C1 segment of cervical spinal cord (tissue), 14 donors: ENCODE results near the gene GARNL3.

Source experiments
- DNase-seq, 14 donors: peaks; one replicate each; lab custom pipeline; 2025; lab: John Stamatoyannopoulos, UW

Gene GARNL3, protein sequence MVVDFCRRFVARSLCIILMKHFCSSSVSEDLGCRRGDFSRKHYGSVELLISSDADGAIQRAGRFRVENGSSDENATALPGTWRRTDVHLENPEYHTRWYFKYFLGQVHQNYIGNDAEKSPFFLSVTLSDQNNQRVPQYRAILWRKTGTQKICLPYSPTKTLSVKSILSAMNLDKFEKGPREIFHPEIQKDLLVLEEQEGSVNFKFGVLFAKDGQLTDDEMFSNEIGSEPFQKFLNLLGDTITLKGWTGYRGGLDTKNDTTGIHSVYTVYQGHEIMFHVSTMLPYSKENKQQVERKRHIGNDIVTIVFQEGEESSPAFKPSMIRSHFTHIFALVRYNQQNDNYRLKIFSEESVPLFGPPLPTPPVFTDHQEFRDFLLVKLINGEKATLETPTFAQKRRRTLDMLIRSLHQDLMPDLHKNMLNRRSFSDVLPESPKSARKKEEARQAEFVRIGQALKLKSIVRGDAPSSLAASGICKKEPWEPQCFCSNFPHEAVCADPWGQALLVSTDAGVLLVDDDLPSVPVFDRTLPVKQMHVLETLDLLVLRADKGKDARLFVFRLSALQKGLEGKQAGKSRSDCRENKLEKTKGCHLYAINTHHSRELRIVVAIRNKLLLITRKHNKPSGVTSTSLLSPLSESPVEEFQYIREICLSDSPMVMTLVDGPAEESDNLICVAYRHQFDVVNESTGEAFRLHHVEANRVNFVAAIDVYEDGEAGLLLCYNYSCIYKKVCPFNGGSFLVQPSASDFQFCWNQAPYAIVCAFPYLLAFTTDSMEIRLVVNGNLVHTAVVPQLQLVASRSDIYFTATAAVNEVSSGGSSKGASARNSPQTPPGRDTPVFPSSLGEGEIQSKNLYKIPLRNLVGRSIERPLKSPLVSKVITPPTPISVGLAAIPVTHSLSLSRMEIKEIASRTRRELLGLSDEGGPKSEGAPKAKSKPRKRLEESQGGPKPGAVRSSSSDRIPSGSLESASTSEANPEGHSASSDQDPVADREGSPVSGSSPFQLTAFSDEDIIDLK

DNA sequence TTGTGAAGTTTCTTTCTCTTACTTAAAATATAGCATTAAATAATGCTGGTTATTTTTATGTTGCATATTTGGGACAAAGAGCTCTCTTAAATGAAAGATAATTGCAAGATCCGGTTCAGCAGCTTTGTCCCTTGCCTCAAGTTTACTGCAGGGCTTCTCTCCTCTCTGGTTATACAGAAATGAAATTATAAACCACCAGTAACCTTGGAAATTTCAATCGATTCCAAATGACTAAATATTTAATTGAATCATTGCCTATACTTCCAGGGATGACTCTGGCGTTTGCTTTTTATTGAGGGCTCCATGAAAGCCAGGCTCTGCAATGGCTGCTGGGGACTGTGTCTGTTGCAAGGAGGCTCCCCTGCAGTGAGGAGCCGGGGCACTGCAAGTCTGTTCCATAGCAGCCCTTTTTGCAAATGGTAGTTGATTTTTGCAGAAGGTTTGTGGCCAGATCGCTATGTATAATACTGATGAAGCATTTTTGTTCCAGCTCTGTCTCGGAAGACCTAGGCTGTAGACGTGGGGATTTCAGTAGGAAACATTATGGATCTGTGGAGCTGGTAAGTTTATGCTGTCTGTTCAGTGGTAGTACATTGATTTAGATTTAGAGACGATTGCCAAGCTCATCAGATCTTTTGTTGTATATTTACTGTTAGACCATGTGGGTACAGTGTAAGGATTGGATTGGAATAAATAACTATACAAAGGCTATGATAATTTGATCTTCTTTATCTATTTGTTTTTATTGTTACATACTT is at the start of gene GARNL3:
TSS of gene GARNL3 (plus strand) at position 313 of the 758 bp plus-strand sequence. CDS start at position 417, 104 bp downstream.
- DNase-seq: peak in 7 of 14 donors; percentile 16 to 80 (median 32)

DNA sequence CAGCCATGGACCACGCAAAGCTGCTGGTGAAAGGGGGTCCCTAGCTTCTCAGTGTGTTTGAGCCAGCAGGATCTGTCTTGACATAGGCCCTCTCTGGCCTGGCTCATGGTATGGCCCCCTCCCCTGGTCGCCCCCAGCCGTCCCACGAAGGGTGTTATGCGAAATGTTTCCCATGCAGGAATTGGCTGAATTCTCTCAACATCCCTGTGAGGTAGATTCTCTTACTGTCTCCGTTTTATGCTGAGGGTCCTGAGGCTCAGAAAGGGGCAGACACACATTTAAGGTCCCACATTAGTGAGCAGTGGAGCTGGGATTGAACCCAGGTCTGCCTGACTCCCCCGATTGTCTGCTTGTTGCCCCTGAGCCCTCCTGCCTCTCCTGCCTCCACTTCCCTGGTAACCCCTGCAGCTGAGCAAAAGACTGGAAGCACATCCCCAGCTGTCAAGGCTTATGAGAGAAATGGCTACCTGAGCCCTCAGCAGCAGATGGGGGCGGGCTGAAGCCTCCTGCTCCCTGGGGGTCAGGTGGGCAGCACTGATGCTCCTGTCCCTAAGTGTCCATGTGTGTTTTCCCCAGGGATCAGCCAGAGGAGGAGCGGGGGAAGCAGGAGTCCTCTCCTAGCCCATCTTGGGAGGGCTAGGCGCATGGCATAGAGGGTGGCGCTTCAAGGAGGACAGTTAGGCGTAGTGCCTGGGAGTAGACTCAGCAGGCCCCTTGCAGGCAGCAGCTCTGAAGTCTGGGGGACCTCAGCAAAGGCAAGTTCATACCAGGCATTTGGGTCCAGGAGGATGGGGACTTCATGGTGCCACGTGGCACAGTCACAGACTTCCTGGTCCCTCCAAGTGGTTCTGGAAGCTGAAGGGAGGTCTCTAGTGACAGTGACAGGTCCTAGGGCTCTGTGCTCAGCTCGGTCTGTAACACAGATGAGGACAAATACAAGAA is 49.0 kb upstream of the GARNL3 start:
- no peak for DNase-seq

DNA sequence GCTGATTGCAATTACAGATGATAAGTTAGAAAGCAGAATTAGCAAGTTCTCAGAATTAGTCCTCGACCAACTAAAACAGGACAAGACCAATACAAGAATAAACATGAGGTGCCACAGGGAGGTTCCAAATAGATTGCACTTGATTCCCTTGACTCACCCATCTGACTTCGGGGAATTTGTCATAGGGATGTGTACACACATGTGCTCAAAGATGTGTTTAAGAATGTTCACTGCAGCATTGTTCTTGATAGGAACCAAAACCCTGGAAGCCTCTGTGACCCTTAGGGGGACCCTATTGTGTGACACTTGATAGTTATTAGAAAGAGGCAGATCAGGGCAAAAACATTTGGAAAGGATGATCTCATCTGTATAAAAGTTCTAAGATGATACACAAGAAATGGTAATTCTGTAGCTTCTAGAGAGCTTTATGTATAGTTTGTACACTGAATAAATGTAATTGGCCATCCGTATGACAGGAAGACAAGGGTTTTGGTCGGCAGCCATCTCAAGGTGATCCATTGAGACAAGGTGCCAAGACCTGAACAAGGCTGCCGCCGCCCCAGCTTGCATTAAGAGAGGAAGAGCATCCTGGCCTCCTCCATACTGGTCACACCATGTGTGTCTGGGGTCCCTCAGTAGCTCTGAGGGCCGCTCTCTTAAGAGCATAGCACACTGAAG is 48.2 kb upstream of the GARNL3 start:
- no peak for DNase-seq

DNA sequence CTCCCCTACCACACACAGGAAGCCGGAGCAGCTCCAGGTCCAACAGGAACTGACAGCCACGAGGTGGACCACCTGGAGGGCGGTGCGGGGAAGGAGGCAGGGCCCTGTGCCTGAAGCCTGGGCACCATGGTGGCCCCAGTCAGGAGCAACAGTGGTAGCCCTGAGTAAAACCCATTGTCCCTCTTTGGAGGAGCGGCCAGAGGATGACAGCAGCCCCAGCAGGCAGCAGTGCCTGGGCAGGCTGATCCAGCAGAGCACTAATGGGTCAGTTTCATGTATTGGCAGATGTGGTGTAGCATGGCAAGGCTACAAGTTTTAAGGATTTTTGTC is 47.7 kb upstream of the GARNL3 start:
- DNase-seq: no peak

DNA sequence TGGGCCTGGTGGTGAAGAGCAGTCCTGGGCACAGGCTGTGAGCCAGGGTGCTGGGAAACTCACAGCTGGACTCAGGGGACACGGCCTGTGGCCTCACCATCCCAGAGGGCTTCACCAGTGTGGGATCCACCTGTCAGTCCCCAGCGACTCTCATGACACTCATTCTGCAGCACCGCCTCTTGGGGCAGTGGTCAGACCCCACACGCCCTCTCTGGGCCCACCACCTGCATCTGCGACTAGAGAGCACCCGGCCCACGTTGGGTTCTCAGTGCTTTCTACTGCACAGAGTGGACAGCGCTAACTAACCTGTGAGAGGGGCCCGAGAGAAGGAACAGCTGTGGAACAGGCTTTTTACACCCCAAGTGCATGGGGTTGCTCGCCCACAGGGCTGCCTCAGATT is 45.8 kb upstream of the GARNL3 start:
- DNase-seq: no peak

DNA sequence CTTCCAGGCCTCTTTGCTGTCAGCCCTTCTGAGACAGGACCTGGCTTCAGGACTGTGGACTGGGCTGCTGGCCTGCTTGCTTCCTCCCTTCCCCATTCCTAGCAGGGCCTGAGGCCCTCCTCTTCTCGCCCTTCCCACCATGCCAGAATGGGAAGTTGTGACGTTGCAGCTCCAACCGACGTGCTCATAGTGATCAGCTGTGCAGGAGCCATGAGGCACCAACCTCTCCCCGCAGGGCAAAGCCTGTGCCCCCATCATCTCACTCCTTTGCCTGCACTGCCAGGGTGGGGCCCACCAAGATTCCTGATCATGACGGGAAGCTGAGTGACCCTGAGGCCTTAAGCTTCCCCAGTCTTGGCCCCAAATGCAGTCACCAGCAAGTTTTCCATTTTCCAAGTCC is 45.1 kb upstream of the GARNL3 start:
- no peak for DNase-seq

DNA sequence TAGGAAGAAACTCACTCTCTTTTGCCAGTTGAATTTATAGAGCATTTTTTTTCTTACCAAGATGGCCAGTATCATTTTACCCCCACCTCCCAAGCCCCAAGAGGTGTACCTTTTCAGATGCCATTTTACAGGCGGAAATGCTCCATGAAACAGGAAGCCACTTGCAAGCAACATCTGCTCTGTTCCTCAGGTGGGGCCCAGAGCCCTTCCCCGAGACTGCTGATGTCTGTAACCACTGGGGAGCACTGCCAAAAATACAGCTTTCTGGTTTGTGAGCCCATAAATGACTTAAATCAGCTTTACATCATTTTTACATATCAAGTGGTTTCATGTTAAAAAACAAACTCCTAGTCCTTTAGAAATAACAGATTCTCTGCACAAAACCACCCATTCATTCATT is 42.9 kb upstream of the GARNL3 start:
- no peak for DNase-seq

DNA sequence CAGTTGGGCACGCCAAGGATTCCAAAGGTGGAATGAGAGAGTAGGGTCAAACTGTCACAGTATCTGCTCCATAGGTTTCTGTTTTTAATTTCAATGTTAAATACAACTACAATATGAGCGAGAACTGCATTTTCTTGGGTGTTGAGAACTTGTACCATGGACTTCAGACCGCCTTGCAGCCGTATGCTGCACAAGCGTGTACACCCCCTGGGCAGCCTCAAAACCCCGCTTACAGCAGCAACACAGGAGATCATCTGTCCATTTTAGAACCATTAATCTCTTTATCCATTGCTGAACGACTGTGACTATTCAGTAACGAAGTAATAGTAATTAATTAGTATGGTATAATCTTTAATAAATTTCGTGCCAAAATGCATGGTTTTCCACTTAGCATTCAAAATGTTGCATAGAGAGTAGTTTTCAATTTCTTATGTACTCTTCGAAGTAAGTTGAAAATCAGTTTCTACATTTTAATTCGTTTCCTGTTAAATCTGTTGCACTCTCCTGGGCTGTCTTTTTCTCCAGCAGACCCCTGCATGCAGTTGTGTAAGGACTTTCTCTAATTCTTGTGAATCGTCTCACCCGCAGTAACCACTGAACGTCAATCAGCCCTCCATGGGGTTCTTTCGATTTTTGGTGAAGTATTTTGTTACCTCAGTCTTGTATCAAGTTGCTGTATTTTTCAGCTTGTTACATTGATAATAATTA is 42.0 kb upstream of the GARNL3 start:
- no peak for DNase-seq

DNA sequence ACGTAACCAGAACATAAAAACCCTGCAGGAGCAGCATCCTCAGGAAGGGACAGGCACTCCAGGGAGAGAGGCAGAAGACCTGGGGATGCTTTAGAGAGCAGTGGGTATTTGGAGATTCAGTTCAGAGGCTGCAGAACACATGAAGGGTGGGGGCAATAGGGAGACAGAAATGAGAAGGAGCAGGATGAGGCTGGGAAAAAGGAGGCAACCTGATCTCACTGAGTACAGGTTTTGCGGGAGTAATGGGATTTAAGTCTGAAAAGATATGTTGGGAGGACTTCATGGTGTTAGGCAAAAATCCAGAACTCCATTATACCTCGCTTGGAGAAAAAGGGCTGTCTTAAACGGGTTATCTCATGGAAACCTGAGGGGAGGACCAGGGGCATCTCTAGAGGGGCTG is 41.3 kb upstream of the GARNL3 start:
- peak in 1 of 14 donors; percentile 32 for DNase-seq

DNA sequence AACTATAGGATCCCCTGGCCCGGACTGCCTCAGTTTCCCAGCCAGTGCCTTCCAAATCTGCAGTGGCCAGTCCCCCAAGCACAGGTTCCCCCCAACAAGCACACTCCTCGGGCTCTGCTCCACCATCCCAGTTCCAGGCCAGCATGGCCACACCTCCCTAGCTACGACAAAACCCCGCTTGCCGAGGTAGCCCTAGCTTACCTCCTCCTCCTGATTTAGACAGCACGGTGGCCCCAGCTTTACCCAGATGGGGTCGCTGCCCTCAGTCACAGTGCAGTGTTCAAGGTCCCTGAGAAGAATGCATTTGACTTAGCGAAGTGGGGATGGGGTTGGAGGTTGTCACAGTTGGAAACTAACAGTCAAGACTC is 40.8 kb upstream of the GARNL3 start:
- peak in 1 of 14 donors; percentile 41 for DNase-seq

DNA sequence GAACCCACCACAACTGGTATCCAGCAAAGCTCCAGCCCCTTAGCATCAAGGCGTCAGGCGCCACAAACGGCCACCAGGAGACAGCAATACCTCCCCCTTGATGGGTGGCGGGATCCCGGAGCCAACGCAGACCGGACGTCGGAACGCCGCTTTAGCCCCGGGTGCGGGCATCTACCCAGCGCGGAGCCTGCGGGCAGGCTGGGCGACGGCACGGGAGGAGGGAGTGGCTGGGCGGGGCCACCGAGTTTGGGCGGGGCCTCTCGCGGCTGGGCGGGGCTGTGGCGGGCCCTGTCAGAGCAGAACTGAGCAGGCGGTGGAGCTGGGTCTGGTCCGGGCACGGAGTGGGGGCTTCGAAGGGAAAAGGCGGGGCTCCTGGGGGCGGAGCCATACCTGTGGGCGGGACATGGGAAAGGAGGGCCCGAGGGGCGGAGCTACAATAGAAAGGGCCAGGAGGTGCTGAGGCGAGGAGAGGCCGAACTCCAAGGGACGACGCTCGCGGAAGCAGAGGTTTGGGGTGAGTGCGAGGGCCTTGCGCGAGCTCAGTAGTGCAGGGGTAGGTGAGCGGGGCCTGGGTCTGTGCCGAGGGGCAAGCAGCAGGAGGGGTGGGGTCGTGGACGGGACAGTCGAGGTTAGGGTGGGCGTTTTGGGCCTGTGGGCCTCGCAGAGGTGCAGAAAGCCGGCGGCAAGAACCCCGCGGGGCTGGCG is 40.2 kb upstream of the GARNL3 start:
- peak in 12 of 14 donors; percentile 55 to 94 (median 80) for DNase-seq

DNA sequence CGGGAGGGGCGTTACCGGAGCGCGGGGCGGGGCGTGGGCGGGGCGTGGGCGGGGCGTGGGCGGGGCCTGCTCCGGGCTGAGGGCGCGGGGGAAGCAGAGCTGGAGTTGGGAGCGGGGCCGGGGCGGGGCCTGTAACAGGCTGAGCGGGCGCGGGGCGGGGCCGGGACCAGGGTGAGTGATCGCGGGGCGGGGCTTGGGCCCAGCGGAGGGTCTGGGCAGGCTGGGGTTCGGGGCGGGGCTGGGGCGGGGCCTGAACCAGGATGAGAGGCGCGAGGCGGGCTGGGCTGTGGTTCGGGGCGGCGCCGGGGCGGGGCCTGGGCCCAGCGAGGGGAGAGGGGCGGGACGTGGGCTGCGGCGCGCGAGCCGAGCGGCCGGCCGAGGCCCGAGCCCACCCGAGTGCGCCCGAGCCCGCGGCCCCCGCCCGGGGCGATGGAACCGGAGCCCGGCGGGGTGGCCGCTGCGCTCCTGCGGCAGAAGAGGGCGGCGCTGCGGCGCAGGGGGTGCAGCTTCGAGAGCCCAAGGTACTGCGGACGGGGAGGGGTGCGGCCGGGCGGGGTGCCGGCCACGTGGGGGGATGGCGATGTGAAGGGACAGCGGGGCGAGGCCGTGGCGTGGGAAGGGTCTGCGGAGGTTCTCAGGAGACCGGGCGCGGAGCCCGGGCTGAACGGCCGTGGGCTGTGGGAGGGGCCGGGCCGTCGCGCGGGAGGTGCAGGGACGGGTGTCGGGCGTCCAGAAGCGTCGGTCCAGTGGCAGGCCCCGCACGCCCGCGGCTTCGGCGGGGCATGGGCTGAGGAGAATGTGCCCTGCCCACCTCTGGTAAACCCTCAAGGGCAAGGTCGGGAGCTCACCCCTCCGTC is 39.5 kb upstream of the GARNL3 start:
- peak; percentile 60 to 98 (median 94) for DNase-seq

DNA sequence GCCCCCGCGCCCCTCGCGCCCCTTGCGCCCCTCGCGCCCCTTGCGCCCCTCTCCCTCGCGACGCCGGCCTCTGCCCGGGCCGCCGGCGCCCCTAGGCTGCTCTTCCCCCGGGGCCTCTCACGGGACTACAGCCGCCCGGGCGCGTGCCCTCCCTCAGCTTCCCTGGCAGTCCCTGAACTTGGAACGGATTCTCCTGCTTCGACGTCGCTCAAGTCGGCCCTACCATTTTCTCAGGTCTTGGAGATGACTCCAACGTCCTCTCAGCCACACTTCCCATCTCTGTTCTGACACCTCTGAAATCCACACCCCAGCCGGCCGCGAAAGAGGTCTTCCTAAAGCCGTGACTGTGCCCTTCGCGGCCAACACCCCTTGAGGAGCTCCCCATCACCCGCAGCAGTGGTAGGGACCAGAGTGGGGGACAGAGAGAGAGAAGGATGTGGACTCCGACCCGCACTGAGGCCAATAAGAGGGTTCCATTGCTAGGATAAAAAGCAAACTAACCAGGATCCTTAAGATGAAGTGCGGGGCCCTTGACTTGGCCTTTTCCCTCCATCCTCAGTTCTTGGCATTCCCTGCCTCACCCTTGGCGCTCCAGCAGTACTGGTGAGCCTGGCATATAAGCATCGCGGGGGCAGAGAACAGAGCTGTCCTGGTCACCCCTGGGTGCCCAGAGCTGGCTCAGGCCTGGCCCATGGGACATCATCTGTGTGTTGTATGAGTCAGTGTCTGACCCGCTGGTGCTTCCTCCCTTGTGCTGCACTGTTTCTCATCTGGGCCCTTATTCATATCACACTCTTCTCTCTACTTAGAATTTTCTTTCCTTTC is 38.6 kb upstream of the GARNL3 start:
- peak in 6 of 14 donors; percentile 30 to 45 (median 40) for DNase-seq

DNA sequence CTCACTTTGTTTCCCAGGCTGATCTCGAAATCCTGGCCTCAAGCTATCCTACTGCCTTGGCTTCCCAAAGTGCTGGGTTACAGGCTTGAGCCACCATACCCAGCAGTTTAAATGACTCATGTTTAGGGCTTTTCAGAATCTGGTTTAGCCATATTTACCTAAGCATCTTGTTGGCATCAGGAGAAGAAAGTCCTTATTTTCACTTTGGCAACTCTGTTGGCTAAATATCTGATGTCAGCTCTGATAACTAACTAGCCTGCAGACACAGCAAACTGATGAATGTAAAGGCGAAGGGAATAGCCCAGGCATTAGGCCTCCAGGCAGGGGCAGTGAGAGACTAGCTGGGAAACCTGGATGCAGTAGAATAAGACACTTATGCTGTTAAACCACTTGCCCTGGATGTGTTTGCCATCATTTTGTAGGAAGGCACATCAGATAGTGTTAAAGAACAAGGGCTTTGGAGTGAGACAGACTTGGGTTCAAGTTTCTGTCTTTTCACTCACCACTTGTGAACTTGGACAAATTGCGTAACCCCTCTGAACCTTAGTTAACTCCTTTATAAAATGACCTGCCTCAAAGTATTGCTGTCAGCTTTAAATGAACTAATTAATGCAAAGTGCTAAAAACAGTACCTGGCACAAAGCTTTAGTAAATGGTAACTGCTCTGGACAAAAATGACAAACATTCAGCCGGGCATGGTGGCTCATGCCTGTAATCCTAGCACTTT is 34.7 kb upstream of the GARNL3 start:
- no peak for DNase-seq

DNA sequence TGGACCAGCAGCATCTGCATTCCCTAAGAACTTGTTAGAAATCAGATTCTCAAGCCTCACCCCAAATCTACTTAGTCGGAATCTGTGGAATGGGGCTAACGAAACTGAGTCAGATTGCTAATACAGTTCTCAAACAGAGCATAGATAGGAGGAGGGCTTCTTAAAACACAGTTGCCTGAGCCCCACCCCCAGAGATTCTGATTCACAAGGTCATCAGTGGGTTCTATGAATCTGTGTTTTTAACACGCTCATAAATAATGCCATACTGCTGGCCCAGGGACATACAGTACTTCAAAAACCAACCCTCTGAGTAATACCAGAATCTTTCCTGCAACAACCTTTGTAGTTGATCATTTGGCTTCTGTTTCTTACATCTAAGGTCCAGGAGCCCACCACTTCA is 32.9 kb upstream of the GARNL3 start:
- DNase-seq: no peak
